ENCODE measurements around the gene CTXND1. TPM values are rescaled to one million over a fixed set of nuclear protein-coding genes. Genes with fewer than 3 reads are reported as not detected.
A peak's percentile ranks its signal among the peaks of the same experiment; 100 is the strongest.

The CTXND1 gene
- total RNA-seq, 1 experiment from 2014 or later: 0.04 TPM

DNA sequence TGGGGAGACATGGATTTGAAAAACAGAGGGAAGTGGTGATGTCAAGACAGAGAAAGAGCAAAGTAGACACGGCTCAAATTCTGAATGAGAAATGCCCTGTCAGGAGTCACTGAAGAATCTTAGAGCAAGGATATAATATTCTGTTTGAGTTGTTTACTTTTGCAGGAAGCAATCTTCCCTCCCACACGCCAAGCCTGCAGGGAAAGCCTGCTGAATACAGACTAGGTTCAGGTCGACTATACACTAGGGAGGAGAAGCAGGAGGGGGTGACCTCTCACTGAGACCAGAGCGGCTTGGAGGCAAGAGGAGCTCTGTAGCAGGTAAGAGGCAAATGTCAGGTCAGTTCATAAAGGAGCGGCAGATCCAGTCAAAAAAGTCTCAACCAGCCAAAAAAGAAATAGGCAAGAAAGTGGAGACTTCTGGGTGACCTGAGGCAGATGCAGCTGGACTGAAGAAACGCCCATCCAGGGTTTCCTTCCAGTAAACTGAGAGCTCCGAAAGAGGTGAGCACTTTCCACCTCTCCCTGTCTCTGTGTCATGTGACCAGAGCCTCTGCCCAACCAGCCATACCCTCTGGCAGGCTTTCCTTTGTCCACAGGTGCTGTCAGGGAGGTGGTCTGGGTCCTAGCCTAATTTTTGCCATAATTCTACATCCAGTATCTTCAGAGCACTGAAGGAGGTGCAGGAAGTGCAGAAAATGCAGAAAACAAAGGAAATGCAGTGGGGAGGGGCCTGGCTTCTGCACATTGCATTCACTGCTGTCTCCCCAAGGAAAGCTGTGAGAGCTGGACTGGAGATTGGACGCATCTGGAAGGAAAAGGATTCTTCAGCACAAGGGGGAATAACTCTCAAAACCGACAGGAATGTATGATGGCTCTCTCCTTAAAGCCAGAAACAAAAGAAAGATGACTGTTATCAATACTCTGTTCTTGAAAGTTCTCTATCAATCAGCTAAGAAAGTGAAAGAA is 37.8 kb upstream of the CTXND1 start:
- Mint-ChIP-seq H3K4me3 (no peak overlapping the region), H3K4me1 (peaks cover 5% of the 10 kb centered on the region), H3K36me3 (no peaks in the 10 kb centered on the region), H3K9me3 (peaks cover 11% of the 10 kb centered on the region), H3K27ac (0 out of 2 replicates have a peak overlapping the region, but pooled peaks have one; percentile 54), H3K27me3 (ENCODE audit: low read depth) (no peaks in the 10 kb centered on the region; the same call in 1 of the 2 replicates)
- ATAC-seq (no peak; the same call in 1 of the 2 replicates), DNase-seq (ENCODE audit: low spot score) (no peak)
- POLR2A ChIA-PET: no interaction called here
- CTCF ChIA-PET: no interaction called here
- TF ChIP-seq ZNF219 (CRISPR knock-in tag; IDR thresholded peaks at IDR 0.05; ENCODE audit: borderline replicate concordance) (no peak), GRHL2 (CRISPR knock-in tag; IDR thresholded peaks at IDR 0.05; ENCODE audit: insufficient replicate concordance, severe bottlenecking) (no peak)
- TF ChIP-seq, protein P1, sequence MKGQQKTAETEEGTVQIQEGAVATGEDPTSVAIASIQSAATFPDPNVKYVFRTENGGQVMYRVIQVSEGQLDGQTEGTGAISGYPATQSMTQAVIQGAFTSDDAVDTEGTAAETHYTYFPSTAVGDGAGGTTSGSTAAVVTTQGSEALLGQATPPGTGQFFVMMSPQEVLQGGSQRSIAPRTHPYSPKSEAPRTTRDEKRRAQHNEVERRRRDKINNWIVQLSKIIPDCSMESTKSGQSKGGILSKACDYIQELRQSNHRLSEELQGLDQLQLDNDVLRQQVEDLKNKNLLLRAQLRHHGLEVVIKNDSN (CRISPR knock-in tag; IDR thresholded peaks at IDR 0.05): peak; percentile 63
- TF ChIP-seq, protein P2, sequence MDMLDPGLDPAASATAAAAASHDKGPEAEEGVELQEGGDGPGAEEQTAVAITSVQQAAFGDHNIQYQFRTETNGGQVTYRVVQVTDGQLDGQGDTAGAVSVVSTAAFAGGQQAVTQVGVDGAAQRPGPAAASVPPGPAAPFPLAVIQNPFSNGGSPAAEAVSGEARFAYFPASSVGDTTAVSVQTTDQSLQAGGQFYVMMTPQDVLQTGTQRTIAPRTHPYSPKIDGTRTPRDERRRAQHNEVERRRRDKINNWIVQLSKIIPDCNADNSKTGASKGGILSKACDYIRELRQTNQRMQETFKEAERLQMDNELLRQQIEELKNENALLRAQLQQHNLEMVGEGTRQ (CRISPR knock-in tag; IDR thresholded peaks at IDR 0.05): peak; percentile 75

DNA sequence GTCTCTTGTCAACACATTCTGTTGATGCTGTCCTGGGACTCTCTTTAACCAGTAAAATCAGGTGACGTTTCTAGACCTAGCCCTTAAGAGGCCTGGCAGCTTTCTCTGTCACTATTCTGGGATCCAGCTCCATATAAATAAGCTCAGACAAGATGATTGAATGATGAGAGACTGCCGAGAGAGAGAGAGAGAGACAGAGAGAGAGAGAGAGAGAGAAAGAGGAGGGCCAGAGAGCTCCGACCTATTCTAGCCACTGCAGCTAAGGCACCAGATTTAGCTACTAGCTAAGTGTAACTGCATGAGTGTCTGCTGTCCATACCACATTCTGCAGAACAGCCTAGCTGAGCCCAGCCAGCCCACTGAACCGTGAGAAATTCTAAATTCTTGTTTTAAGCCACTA is 36.1 kb upstream of the CTXND1 start:
- no peak overlapping the region for H3K4me3 Mint-ChIP-seq
- no peaks in the 10 kb centered on the region for H3K27me3 Mint-ChIP-seq (ENCODE audit: low read depth)
- TF ChIP-seq FOXP1 (CRISPR knock-in tag; IDR thresholded peaks at IDR 0.05; ENCODE audit: borderline replicate concordance) (no peak), CBFB (CRISPR knock-in tag; IDR thresholded peaks at IDR 0.05; ENCODE audit: low read depth) (no peak), ZNF671 (CRISPR knock-in tag; IDR thresholded peaks at IDR 0.05) (no peak), CREM (CRISPR knock-in tag; IDR thresholded peaks at IDR 0.05) (no peak), SMAD3 (CRISPR knock-in tag; IDR thresholded peaks at IDR 0.05; ENCODE audit: borderline replicate concordance) (no peak), SP1 (CRISPR knock-in tag; conservative IDR thresholded peaks at IDR 0.05) (no peak), FOXK1 (CRISPR knock-in tag; IDR thresholded peaks at IDR 0.05) (no peak), IRF2 (CRISPR knock-in tag; IDR thresholded peaks at IDR 0.05; ENCODE audit: borderline replicate concordance, low read depth) (no peak), TP53 (CRISPR knock-in tag; IDR thresholded peaks at IDR 0.05) (no peak), NFYB (CRISPR knock-in tag; conservative IDR thresholded peaks at IDR 0.05; ENCODE audit: low read depth) (no peak), ATF1 (CRISPR knock-in tag; IDR thresholded peaks at IDR 0.05) (no peak)
- TF ChIP-seq, protein P2 (CRISPR knock-in tag; IDR thresholded peaks at IDR 0.05): no peak
- TF ChIP-seq, protein P3, sequence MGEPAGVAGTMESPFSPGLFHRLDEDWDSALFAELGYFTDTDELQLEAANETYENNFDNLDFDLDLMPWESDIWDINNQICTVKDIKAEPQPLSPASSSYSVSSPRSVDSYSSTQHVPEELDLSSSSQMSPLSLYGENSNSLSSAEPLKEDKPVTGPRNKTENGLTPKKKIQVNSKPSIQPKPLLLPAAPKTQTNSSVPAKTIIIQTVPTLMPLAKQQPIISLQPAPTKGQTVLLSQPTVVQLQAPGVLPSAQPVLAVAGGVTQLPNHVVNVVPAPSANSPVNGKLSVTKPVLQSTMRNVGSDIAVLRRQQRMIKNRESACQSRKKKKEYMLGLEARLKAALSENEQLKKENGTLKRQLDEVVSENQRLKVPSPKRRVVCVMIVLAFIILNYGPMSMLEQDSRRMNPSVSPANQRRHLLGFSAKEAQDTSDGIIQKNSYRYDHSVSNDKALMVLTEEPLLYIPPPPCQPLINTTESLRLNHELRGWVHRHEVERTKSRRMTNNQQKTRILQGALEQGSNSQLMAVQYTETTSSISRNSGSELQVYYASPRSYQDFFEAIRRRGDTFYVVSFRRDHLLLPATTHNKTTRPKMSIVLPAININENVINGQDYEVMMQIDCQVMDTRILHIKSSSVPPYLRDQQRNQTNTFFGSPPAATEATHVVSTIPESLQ (CRISPR knock-in tag; IDR thresholded peaks at IDR 0.05): no peak
- TF ChIP-seq, protein P4, sequence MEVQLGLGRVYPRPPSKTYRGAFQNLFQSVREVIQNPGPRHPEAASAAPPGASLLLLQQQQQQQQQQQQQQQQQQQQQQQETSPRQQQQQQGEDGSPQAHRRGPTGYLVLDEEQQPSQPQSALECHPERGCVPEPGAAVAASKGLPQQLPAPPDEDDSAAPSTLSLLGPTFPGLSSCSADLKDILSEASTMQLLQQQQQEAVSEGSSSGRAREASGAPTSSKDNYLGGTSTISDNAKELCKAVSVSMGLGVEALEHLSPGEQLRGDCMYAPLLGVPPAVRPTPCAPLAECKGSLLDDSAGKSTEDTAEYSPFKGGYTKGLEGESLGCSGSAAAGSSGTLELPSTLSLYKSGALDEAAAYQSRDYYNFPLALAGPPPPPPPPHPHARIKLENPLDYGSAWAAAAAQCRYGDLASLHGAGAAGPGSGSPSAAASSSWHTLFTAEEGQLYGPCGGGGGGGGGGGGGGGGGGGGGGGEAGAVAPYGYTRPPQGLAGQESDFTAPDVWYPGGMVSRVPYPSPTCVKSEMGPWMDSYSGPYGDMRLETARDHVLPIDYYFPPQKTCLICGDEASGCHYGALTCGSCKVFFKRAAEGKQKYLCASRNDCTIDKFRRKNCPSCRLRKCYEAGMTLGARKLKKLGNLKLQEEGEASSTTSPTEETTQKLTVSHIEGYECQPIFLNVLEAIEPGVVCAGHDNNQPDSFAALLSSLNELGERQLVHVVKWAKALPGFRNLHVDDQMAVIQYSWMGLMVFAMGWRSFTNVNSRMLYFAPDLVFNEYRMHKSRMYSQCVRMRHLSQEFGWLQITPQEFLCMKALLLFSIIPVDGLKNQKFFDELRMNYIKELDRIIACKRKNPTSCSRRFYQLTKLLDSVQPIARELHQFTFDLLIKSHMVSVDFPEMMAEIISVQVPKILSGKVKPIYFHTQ (CRISPR knock-in tag; IDR thresholded peaks at IDR 0.05): no peak
- TF ChIP-seq, protein P5, sequence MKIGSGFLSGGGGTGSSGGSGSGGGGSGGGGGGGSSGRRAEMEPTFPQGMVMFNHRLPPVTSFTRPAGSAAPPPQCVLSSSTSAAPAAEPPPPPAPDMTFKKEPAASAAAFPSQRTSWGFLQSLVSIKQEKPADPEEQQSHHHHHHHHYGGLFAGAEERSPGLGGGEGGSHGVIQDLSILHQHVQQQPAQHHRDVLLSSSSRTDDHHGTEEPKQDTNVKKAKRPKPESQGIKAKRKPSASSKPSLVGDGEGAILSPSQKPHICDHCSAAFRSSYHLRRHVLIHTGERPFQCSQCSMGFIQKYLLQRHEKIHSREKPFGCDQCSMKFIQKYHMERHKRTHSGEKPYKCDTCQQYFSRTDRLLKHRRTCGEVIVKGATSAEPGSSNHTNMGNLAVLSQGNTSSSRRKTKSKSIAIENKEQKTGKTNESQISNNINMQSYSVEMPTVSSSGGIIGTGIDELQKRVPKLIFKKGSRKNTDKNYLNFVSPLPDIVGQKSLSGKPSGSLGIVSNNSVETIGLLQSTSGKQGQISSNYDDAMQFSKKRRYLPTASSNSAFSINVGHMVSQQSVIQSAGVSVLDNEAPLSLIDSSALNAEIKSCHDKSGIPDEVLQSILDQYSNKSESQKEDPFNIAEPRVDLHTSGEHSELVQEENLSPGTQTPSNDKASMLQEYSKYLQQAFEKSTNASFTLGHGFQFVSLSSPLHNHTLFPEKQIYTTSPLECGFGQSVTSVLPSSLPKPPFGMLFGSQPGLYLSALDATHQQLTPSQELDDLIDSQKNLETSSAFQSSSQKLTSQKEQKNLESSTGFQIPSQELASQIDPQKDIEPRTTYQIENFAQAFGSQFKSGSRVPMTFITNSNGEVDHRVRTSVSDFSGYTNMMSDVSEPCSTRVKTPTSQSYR (CRISPR knock-in tag; IDR thresholded peaks at IDR 0.05): no peak
- TF ChIP-seq, protein P6, sequence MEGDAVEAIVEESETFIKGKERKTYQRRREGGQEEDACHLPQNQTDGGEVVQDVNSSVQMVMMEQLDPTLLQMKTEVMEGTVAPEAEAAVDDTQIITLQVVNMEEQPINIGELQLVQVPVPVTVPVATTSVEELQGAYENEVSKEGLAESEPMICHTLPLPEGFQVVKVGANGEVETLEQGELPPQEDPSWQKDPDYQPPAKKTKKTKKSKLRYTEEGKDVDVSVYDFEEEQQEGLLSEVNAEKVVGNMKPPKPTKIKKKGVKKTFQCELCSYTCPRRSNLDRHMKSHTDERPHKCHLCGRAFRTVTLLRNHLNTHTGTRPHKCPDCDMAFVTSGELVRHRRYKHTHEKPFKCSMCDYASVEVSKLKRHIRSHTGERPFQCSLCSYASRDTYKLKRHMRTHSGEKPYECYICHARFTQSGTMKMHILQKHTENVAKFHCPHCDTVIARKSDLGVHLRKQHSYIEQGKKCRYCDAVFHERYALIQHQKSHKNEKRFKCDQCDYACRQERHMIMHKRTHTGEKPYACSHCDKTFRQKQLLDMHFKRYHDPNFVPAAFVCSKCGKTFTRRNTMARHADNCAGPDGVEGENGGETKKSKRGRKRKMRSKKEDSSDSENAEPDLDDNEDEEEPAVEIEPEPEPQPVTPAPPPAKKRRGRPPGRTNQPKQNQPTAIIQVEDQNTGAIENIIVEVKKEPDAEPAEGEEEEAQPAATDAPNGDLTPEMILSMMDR (IDR thresholded peaks at IDR 0.05): no peak
- TF ChIP-seq, protein P7, sequence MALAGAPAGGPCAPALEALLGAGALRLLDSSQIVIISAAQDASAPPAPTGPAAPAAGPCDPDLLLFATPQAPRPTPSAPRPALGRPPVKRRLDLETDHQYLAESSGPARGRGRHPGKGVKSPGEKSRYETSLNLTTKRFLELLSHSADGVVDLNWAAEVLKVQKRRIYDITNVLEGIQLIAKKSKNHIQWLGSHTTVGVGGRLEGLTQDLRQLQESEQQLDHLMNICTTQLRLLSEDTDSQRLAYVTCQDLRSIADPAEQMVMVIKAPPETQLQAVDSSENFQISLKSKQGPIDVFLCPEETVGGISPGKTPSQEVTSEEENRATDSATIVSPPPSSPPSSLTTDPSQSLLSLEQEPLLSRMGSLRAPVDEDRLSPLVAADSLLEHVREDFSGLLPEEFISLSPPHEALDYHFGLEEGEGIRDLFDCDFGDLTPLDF (CRISPR knock-in tag; IDR thresholded peaks at IDR 0.05): no peak
- ChIA-PET CTCF (no interaction called here), POLR2A (no interaction called here)
- H3K36me3 Mint-ChIP-seq: no peaks in the 10 kb centered on the region
- H3K9me3 Mint-ChIP-seq: peaks cover 11% of the 10 kb centered on the region
- peaks cover 5% of the 10 kb centered on the region for H3K4me1 Mint-ChIP-seq
- H3K27ac Mint-ChIP-seq: no peak overlapping the region
- no peak for ATAC-seq
- no peak for DNase-seq (ENCODE audit: low spot score)

Data from WTC11 (cell line).